ENCODE measurements around the gene RASA2. TPM values are rescaled to one million over a fixed set of nuclear protein-coding genes. Genes with fewer than 3 reads are reported as not detected.

The RASA2 gene
- total and polyA plus RNA-seq, 10 donors, result 9.4 to 90.6 (median 45.3) TPM

- peaks cover 0 to 10% (median 8%) of the 10 kb centered on the region in 8 donors for H3K9me3 ChIP-seq
- TF ChIP-seq POLR2AphosphoS5 (IDR thresholded peaks at IDR 0.05), result no peak
- TF ChIP-seq CTCF (IDR thresholded peaks at IDR 0.05 in 8 of 11, conservative IDR thresholded peaks at IDR 0.05 in 3 of 11), result no peak
- TF ChIP-seq POLR2A (IDR thresholded peaks at IDR 0.05), result no peak
- H3K4me1 ChIP-seq, result peaks cover 4 to 81% (median 38%) of the 10 kb centered on the region in 6 donors
- no peak overlapping the region for H3K4me3 ChIP-seq
- H3K27me3 ChIP-seq (replicated peaks in 1 of 7), result no peaks in the 10 kb centered on the region
- H3K36me3 ChIP-seq, result peaks cover 8 to 67% (median 18%) of the 10 kb centered on the region in 6 donors
- intact Hi-C loops (cut with DNase I; ENCODE audit: low total_unique reads), result no loop called here
- H3K27ac ChIP-seq, result no peak overlapping the region
- no peak for DNase-seq
These were observed 35.0 kb downstream of the RASA2 start for GRCh38 chr3:141521781-141522180.

GRCh38 chr3:141523615-141524375 is 37.0 kb downstream of the RASA2 start:
- 97 to 99% (median 98%) methylated on average over 4 of the region's 4 CpGs for WGBS, 5 donors
- DNase-seq, result no peak
- Histone ChIP-seq H3K4me3 (no peak overlapping the region), H3K4me1 (peaks cover 4 to 98% (median 48%) of the 10 kb centered on the region in 6 donors), H3K27ac (peak overlapping the region in 3 of 8 donors; percentile 45 to 61 (median 57)), H3K27me3 (replicated peaks in 1 of 7) (no peaks in the 10 kb centered on the region), H3K36me3 (peaks cover 0 to 47% (median 2%) of the 10 kb centered on the region in 6 donors), H3K9me3 (no peaks in the 10 kb centered on the region)
- intact Hi-C loops (cut with DNase I; ENCODE audit: low total_unique reads), result no loop called here
- TF ChIP-seq CTCF (IDR thresholded peaks at IDR 0.05 in 8 of 11, conservative IDR thresholded peaks at IDR 0.05 in 3 of 11) (no peak), POLR2AphosphoS5 (IDR thresholded peaks at IDR 0.05) (no peak), POLR2A (IDR thresholded peaks at IDR 0.05) (no peak)

- DNase-seq, result no peak
- TF ChIP-seq CTCF (IDR thresholded peaks at IDR 0.05 in 8 of 11, conservative IDR thresholded peaks at IDR 0.05 in 3 of 11) (no peak), POLR2AphosphoS5 (IDR thresholded peaks at IDR 0.05) (no peak), POLR2A (IDR thresholded peaks at IDR 0.05) (no peak)
- H3K9me3 ChIP-seq, result no peaks in the 10 kb centered on the region
- peak overlapping the region in 5 of 8 donors; percentile 24 to 61 (median 45) for H3K27ac ChIP-seq
- H3K36me3 ChIP-seq, result peaks cover 0 to 35% (median 2%) of the 10 kb centered on the region in 6 donors
- no peak overlapping the region for H3K4me3 ChIP-seq
- WGBS, 5 donors, result 13 to 26% (median 21%) methylated on average over 1 of the region's 1 CpG
- no peaks in the 10 kb centered on the region for H3K27me3 ChIP-seq (replicated peaks in 1 of 7)
- peaks cover 15 to 98% (median 60%) of the 10 kb centered on the region in 6 donors for H3K4me1 ChIP-seq
- intact Hi-C loops (cut with DNase I; ENCODE audit: low total_unique reads), result no loop called here
These were observed 38.2 kb downstream of the RASA2 start for GRCh38 chr3:141524988-141525387.

- H3K4me3 ChIP-seq, result no peak overlapping the region
- H3K4me1 ChIP-seq, result peaks cover 23 to 100% (median 68%) of the 10 kb centered on the region in 6 donors
- TF ChIP-seq CTCF (IDR thresholded peaks at IDR 0.05 in 8 of 11, conservative IDR thresholded peaks at IDR 0.05 in 3 of 11) (no peak), POLR2AphosphoS5 (IDR thresholded peaks at IDR 0.05) (no peak), POLR2A (IDR thresholded peaks at IDR 0.05) (no peak)
- H3K9me3 ChIP-seq, result no peaks in the 10 kb centered on the region
- H3K27ac ChIP-seq, result peak overlapping the region in 2 of 8 donors; percentile 57 to 61
- no peaks in the 10 kb centered on the region for H3K27me3 ChIP-seq (replicated peaks in 1 of 7)
- 50 to 87% (median 64%) methylated on average over 2 of the region's 2 CpGs for WGBS, 5 donors
- intact Hi-C loops (cut with DNase I; ENCODE audit: low total_unique reads), result no loop called here
- H3K36me3 ChIP-seq, result peaks cover 0 to 27% (median 4%) of the 10 kb centered on the region in 6 donors
- no peak for DNase-seq
These were observed 39.0 kb downstream of the RASA2 start for GRCh38 chr3:141525814-141526213.
